NCI-H128 (cell line): ENCODE measurements around the gene IWS1.
"Not testable (repeated sequence)": the region's sequence is repeated elsewhere in the genome, so short reads cannot be mapped to it uniquely, and the experiment has no call there.

ENCODE experiments used
- DNase-seq: peaks from one replicate; lab custom pipeline; 2025; ENCODE audit not compliant: unreplicated experiment; lab: John Stamatoyannopoulos, UW

Gene IWS1

GRCh38 chr2:127561371-127561770 is 35.1 kb upstream of the IWS1 start:
- DNase-seq: no peak

- DNase-seq: no peak
Measured at GRCh38 chr2:127560931-127561280, 34.6 kb upstream of the IWS1 start.

- DNase-seq: no peak
Measured at GRCh38 chr2:127560201-127560930, 34.1 kb upstream of the IWS1 start.

- DNase-seq: no peak
Measured at GRCh38 chr2:127559454-127559853, 33.2 kb upstream of the IWS1 start.

- no peak for DNase-seq
Measured at GRCh38 chr2:127558911-127559310, 32.6 kb upstream of the IWS1 start.

GRCh38 chr2:127552846-127553245 is 26.6 kb upstream of the IWS1 start:
- DNase-seq: no peak

- no peak for DNase-seq
Measured at GRCh38 chr2:127552336-127552735, 26.0 kb upstream of the IWS1 start.

- DNase-seq: no peak
Measured at GRCh38 chr2:127551221-127551930, 25.1 kb upstream of the IWS1 start.

GRCh38 chr2:127546797-127547196 is 20.5 kb upstream of the IWS1 start:
- no peak for DNase-seq

- DNase-seq: no peak
Measured at GRCh38 chr2:127545796-127546195, 19.5 kb upstream of the IWS1 start.

- no peak for DNase-seq
Measured at GRCh38 chr2:127545189-127545588, 18.9 kb upstream of the IWS1 start.

- DNase-seq: not testable (repeated sequence)
Measured at GRCh38 chr2:127543013-127543501, 16.8 kb upstream of the IWS1 start.

GRCh38 chr2:127542231-127542630 is 15.9 kb upstream of the IWS1 start:
- no peak for DNase-seq

- DNase-seq: no peak
Measured at GRCh38 chr2:127541809-127542208, 15.5 kb upstream of the IWS1 start.

- no peak for DNase-seq
Measured at GRCh38 chr2:127537644-127538043, 11.4 kb upstream of the IWS1 start.

- DNase-seq: no peak
Measured at GRCh38 chr2:127536707-127537541, 10.6 kb upstream of the IWS1 start.

- DNase-seq: no peak
Measured at GRCh38 chr2:127535918-127536317, 9.6 kb upstream of the IWS1 start.

GRCh38 chr2:127535422-127535901 is 9.2 kb upstream of the IWS1 start, which contains the start of gene MYO7B:
Gene MYO7B, plus strand, starts transcription at chr2:127535683. Its CDS starts 24,040 bp downstream, at chr2:127559723.
- no peak for DNase-seq

- no peak for DNase-seq
Measured at GRCh38 chr2:127532296-127532695, 6.0 kb upstream of the IWS1 start.

- no peak for DNase-seq
Measured at GRCh38 chr2:127531221-127531648, 4.9 kb upstream of the IWS1 start.
